ENCODE results near the gene KNCN.

DNA sequence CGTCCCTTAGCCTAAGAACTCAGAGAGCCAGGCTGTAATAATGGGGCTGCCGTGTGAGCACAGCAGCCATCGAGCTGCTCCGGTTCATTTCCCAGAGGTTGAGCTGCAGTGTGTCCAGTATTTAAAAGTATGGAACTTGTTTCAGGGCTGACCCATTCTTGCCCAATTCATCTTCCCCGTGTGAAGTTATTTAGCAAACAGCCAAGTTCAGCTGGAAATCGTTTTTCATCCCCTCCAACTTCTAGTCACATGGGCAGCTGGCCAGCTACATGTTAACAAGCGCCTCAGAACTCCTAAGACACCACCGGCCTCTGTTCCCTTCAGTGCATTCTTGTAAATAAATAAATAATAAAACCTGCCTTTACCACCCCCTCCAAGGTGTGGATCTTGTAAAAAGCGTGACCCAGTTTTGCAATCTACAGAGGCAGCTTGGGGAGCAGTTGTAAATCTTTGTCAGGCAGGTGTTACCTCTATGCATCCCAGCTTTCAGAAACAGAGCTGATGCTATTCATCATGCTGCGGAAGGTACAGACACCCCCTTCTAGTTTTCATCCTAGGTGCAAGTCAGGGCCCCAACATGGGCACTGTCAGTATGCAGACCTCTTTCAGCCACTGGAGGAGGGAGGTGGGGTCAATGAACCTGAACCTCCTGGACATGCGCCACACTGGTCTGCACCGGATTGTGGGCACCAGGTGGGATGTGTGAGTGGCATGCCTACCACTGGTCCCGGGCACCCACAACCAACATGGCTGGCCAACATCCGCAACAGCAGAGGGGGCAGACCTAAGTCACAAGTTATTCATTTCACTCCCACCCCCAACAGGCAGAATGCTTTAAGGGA lies 18.7 kb upstream of the KNCN start:
- TF ChIP-seq, protein P1, sequence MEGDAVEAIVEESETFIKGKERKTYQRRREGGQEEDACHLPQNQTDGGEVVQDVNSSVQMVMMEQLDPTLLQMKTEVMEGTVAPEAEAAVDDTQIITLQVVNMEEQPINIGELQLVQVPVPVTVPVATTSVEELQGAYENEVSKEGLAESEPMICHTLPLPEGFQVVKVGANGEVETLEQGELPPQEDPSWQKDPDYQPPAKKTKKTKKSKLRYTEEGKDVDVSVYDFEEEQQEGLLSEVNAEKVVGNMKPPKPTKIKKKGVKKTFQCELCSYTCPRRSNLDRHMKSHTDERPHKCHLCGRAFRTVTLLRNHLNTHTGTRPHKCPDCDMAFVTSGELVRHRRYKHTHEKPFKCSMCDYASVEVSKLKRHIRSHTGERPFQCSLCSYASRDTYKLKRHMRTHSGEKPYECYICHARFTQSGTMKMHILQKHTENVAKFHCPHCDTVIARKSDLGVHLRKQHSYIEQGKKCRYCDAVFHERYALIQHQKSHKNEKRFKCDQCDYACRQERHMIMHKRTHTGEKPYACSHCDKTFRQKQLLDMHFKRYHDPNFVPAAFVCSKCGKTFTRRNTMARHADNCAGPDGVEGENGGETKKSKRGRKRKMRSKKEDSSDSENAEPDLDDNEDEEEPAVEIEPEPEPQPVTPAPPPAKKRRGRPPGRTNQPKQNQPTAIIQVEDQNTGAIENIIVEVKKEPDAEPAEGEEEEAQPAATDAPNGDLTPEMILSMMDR (IDR thresholded peaks at IDR 0.05; ENCODE audit: low read length): no peak
- TF ChIP-seq EZH2 (optimal IDR thresholded peaks at IDR 0.05; ENCODE audit: low read depth, low read length) (no peak), EZH2phosphoT487 (IDR thresholded peaks at IDR 0.05; ENCODE audit: low read length) (no peak)
